Endodermal cell (in vitro differentiated cells): ENCODE data around the gene KCNQ1. TPM values are rescaled to one million over a fixed set of nuclear protein-coding genes. Genes with fewer than 3 reads are reported as not detected.

Experiments used
- DNase-seq: peaks from one replicate; pipeline ENCODE4 v3.0.0-alpha.2; 2017
- H3K27ac ChIP-seq: 2 replicates; pipeline ENCODE4 v1.5.1; 2013; ENCODE audit warnings: mild to moderate bottlenecking, low read depth, low read length, moderate library complexity
- H3K27me3 ChIP-seq: 2 replicates; pipeline ENCODE4 v1.6.1; 2013; ENCODE audit warnings: mild to moderate bottlenecking, low read length, moderate library complexity; ENCODE audit not compliant: insufficient read depth, control insufficient read depth, poor library complexity, severe bottlenecking
- H3K36me3 ChIP-seq: 2 replicates; pipeline ENCODE4 v1.7.0; 2013; ENCODE audit warnings: mild to moderate bottlenecking, low read length, moderate library complexity; ENCODE audit not compliant: control insufficient read depth, insufficient read depth
- H3K4me1 ChIP-seq: one replicate; pipeline ENCODE4 v1.7.0; 2013; ENCODE audit warnings: low read length; ENCODE audit not compliant: control insufficient read depth, insufficient read depth
- H3K4me3 ChIP-seq: 2 replicates; pipeline ENCODE4 v1.5.1; 2013; ENCODE audit warnings: mild to moderate bottlenecking, low read length, moderate library complexity
- H3K9ac ChIP-seq: 2 replicates; pipeline ENCODE4 v1.6.1; 2013; ENCODE audit warnings: mild to moderate bottlenecking, low read length, moderate library complexity; ENCODE audit not compliant: poor library complexity, severe bottlenecking; ENCODE audit errors: extremely low read depth
- H3K9me3 ChIP-seq: 2 replicates; pipeline ENCODE4 v1.6.1; 2013; ENCODE audit warnings: mild to moderate bottlenecking, low read length, moderate library complexity; ENCODE audit not compliant: control insufficient read depth
- H3K27ac Mint-ChIP-seq: 2 replicates; pipeline ENCODE4 v1.8.0; 2020; ENCODE audit warnings: mixed read lengths
- H3K27me3 Mint-ChIP-seq: 2 replicates; pipeline ENCODE4 v1.8.0; 2021; ENCODE audit warnings: mild to moderate bottlenecking, mixed read lengths; ENCODE audit not compliant: insufficient read depth
- H3K36me3 Mint-ChIP-seq: 2 replicates; pipeline ENCODE4 v1.8.0; 2020; ENCODE audit warnings: low read depth, mixed read lengths
- H3K4me1 Mint-ChIP-seq: 2 replicates; pipeline ENCODE4 v1.8.0; 2020; ENCODE audit warnings: mixed read lengths
- H3K4me3 Mint-ChIP-seq: 2 replicates; pipeline ENCODE4 v1.8.0; 2020; ENCODE audit warnings: mild to moderate bottlenecking, moderate library complexity, mixed read lengths
- H3K9me3 Mint-ChIP-seq: 2 replicates; pipeline ENCODE4 v1.8.0; 2020; ENCODE audit warnings: mild to moderate bottlenecking, mixed read lengths
- whole genome bisulfite sequencing, 2 experiments: methylation state at CpG; one replicate each; pipeline versions ENCODE4 v1.1.5 to v1.1.7; 2013; ENCODE audit warnings: missing lambda C conversion rate in 2 of 2, mixed read lengths in 1 of 2; ENCODE audit not compliant: insufficient coverage in 1 of 2, insufficient read length in 1 of 2; 5-methylcytosine and 5-hydroxymethylcytosine counted together
- total RNA-seq, 2 donors: library from RNA; stranded (reverse); fragmentation: NEBNext Ultra II Directional in 1 of 2; extraction: Animal tissue kit (Norgen Biotek cat#: 25700) in 1 of 2; gene quantifications; 2 replicates in 1 of 2; 3 replicates in 1 of 2; pipeline ENCODE4 v1.2.1, GENCODE V29; 2021
- TF ChIP-seq, protein P1 (sequence below): fragments of 200-600 bp; sonication (generic); conservative IDR thresholded peaks from 2 replicates; pipeline ENCODE4 v1.5.0; 2021; ENCODE audit warnings: antibody characterized with exemption, mild to moderate bottlenecking

The KCNQ1 gene
- total RNA-seq, 2 donors from 2014 or later, result 1.8 to 3.5 TPM

DNA sequence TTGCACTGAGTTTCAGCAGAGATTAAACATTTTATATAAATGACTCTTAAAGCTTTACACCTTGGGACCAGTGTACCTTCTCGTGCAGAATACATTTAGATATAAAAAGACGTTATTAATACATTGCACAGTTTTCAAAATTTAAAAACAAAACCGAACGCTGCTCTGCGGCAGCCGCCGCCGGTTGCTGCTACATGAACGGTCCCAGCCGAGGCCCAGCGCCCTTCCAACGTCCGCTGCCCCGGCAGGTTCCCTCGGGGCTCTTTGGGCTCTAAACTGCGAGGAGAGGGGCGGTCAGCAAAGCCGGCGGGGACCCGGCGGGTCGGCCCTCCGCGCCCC is 438.8 kb downstream of the KCNQ1 start:
- Mint-ChIP-seq H3K9me3 (peaks cover 4% of the 10 kb centered on the region), H3K27ac (no peak overlapping the region), H3K36me3 (peaks cover 5% of the 10 kb centered on the region), H3K27me3 (peaks cover 74% of the 10 kb centered on the region), H3K4me3 (peak overlapping the region; percentile 75), H3K4me1 (peaks cover 13% of the 10 kb centered on the region)
- DNase-seq, result no peak
- Histone ChIP-seq H3K4me1 (peaks cover 5% of the 10 kb centered on the region), H3K36me3 (no peaks in the 10 kb centered on the region), H3K9me3 (no peaks in the 10 kb centered on the region), H3K27ac (no peak overlapping the region), H3K9ac (no peak overlapping the region), H3K4me3 (peak overlapping the region; percentile 76), H3K27me3 (peaks cover 43% of the 10 kb centered on the region)
- WGBS, 2 experiments, result 8 to 14% methylated on average over 21 to 24 of the region's 24 CpGs
- TF ChIP-seq, protein P1, sequence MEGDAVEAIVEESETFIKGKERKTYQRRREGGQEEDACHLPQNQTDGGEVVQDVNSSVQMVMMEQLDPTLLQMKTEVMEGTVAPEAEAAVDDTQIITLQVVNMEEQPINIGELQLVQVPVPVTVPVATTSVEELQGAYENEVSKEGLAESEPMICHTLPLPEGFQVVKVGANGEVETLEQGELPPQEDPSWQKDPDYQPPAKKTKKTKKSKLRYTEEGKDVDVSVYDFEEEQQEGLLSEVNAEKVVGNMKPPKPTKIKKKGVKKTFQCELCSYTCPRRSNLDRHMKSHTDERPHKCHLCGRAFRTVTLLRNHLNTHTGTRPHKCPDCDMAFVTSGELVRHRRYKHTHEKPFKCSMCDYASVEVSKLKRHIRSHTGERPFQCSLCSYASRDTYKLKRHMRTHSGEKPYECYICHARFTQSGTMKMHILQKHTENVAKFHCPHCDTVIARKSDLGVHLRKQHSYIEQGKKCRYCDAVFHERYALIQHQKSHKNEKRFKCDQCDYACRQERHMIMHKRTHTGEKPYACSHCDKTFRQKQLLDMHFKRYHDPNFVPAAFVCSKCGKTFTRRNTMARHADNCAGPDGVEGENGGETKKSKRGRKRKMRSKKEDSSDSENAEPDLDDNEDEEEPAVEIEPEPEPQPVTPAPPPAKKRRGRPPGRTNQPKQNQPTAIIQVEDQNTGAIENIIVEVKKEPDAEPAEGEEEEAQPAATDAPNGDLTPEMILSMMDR, result no peak

DNA sequence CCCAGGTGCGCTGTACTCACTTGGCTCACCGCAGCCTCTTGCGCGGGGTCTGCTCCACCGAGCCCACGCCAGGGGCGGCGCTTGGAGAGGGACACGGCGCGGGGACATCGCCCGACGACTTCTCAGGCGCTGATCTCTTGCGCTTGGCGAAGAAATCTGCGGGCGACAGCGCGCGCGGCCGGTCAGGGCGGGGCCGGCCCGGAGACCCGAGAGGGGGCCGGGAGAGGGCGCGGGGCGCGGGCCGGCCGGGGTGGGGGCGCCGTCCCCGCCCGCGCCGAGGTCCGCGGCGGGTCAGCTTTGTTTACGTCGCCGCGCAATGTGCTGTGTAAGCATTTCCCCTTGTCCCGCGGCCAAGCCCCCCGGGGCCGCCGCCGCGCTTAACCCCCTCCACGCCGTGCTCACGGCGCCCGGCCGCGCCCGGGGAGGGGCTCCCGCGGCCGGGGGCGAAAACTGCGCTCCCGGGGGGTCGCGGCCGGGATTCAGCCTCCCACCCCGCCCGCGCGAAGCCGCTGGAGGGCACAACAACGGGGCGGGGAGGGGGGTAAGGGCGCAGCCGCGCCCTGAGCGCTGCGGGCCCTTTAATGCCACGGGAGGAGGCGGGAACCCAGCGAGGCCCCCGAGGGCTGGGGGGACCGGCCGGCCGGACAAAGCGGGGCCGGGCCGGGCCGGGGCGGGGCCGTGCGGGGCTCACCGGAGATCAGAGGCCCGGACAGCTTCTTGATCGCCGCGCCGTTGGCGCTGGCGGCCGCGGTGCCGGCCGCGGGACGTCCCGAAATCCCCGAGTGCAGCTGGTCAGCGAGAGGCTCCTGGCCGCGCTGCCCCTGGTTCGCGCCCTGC is 439.4 kb downstream of the KCNQ1 start:
- Mint-ChIP-seq H3K36me3 (peaks cover 5% of the 10 kb centered on the region), H3K9me3 (no peaks in the 10 kb centered on the region), H3K27ac (no peak overlapping the region), H3K27me3 (peaks cover 72% of the 10 kb centered on the region), H3K4me1 (peaks cover 13% of the 10 kb centered on the region), H3K4me3 (peak overlapping the region; percentile 75)
- no peaks in the 10 kb centered on the region for H3K36me3 ChIP-seq
- peak overlapping the region; percentile 44 for H3K9ac ChIP-seq
- H3K27me3 ChIP-seq, result peaks cover 43% of the 10 kb centered on the region
- 1% methylated on average over 34 to 119 of the region's 119 CpGs for WGBS, 2 experiments
- TF ChIP-seq, protein P1, result no peak
- peak; percentile 76 for DNase-seq
- no peaks in the 10 kb centered on the region for H3K9me3 ChIP-seq
- H3K4me3 ChIP-seq, result peak overlapping the region; percentile 76
- peaks cover 5% of the 10 kb centered on the region for H3K4me1 ChIP-seq
- peak overlapping the region; percentile 22 for H3K27ac ChIP-seq

DNA sequence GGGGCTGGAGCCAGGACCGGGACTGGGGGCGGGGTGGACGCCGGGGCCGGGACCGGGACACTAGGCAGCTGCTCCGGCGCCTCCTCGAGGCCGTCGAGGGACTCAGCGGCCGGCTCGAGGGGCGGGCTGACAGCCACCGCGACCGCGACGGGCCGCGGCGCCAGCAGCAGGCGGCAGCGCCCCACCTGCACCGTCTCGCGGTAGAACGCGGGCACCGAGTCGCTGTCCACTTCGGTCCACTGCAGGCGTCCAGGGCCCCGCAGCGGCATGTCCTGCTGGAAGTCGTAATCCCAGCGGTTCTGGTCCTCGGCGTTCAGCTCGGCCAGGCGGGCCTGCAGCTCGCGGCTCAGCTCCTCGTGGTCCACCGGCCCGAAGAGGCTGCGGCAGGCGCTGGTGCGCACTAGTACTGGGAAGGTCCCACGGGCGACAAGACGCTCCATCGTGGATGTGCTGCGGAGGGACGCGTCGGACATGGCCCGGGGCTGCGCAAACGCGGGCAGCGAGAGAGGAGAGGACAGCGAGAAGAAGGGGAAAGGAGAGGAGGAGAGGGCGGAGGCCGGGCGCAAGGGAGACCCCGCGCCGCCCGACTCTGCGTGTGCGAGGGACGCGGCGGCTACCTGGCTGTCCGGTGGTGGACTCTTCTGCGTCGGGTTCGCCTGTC is 440.3 kb downstream of the KCNQ1 start:
- Histone ChIP-seq H3K27ac (peak overlapping the region; percentile 76), H3K36me3 (no peaks in the 10 kb centered on the region), H3K4me1 (peaks cover 5% of the 10 kb centered on the region), H3K27me3 (peaks cover 43% of the 10 kb centered on the region), H3K9me3 (no peaks in the 10 kb centered on the region), H3K4me3 (peak overlapping the region; percentile 77), H3K9ac (peak overlapping the region; percentile 20)
- Mint-ChIP-seq H3K27me3 (peaks cover 70% of the 10 kb centered on the region), H3K4me1 (peaks cover 13% of the 10 kb centered on the region), H3K9me3 (no peaks in the 10 kb centered on the region), H3K27ac (peak overlapping the region; percentile 55), H3K4me3 (peak overlapping the region; percentile 75), H3K36me3 (peaks cover 5% of the 10 kb centered on the region)
- TF ChIP-seq, protein P1, result peak; percentile 56
- WGBS, 2 experiments, result 2 to 3% methylated on average over 25 to 80 of the region's 80 CpGs
- peak; percentile 82 for DNase-seq
